Measurements from ENCODE around the gene BEAN1.

BEAN1 gene

GRCh38 chr16:66440970-66441369 lies 13.9 kb downstream of the BEAN1 start:
- DNase-seq (ENCODE audit: low read depth in 1 of 2, low spot score in 1 of 2) = no peak
- no peak for TF ChIP-seq GABPA (IDR thresholded peaks at IDR 0.05; ENCODE audit: low read depth)
- TF ChIP-seq POLR2AphosphoS5 (IDR thresholded peaks at IDR 0.05; ENCODE audit: low read depth) = no peak
- no peak for TF ChIP-seq CTCF (IDR thresholded peaks at IDR 0.05; ENCODE audit: insufficient read depth, low read length)
- TF ChIP-seq, protein P1, sequence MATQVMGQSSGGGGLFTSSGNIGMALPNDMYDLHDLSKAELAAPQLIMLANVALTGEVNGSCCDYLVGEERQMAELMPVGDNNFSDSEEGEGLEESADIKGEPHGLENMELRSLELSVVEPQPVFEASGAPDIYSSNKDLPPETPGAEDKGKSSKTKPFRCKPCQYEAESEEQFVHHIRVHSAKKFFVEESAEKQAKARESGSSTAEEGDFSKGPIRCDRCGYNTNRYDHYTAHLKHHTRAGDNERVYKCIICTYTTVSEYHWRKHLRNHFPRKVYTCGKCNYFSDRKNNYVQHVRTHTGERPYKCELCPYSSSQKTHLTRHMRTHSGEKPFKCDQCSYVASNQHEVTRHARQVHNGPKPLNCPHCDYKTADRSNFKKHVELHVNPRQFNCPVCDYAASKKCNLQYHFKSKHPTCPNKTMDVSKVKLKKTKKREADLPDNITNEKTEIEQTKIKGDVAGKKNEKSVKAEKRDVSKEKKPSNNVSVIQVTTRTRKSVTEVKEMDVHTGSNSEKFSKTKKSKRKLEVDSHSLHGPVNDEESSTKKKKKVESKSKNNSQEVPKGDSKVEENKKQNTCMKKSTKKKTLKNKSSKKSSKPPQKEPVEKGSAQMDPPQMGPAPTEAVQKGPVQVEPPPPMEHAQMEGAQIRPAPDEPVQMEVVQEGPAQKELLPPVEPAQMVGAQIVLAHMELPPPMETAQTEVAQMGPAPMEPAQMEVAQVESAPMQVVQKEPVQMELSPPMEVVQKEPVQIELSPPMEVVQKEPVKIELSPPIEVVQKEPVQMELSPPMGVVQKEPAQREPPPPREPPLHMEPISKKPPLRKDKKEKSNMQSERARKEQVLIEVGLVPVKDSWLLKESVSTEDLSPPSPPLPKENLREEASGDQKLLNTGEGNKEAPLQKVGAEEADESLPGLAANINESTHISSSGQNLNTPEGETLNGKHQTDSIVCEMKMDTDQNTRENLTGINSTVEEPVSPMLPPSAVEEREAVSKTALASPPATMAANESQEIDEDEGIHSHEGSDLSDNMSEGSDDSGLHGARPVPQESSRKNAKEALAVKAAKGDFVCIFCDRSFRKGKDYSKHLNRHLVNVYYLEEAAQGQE (IDR thresholded peaks at IDR 0.05; ENCODE audit: insufficient replicate concordance, low read depth) = no peak
- no peak for TF ChIP-seq SPI1 (IDR thresholded peaks at IDR 0.05; ENCODE audit: borderline replicate concordance, low read depth)
- H3K27me3 ChIP-seq (ENCODE audit: insufficient read depth, poor library complexity, severe bottlenecking) = peaks cover 2% of the 10 kb centered on the region
- H3K27ac ChIP-seq (replicated peaks) = no peak overlapping the region
- H3K4me3 ChIP-seq (replicated peaks; ENCODE audit: insufficient read depth, low read length) = no peak overlapping the region

- H3K27me3 ChIP-seq (ENCODE audit: insufficient read depth, poor library complexity, severe bottlenecking) = peaks cover 2% of the 10 kb centered on the region
- H3K27ac ChIP-seq (replicated peaks) = no peak overlapping the region
- no peak for DNase-seq (ENCODE audit: low read depth in 1 of 2, low spot score in 1 of 2)
- no peak for TF ChIP-seq SPI1 (IDR thresholded peaks at IDR 0.05; ENCODE audit: borderline replicate concordance, low read depth)
- TF ChIP-seq, protein P1 (IDR thresholded peaks at IDR 0.05; ENCODE audit: insufficient replicate concordance, low read depth) = no peak
- no peak for TF ChIP-seq POLR2AphosphoS5 (IDR thresholded peaks at IDR 0.05; ENCODE audit: low read depth)
- TF ChIP-seq GABPA (IDR thresholded peaks at IDR 0.05; ENCODE audit: low read depth) = no peak
- TF ChIP-seq CTCF (IDR thresholded peaks at IDR 0.05; ENCODE audit: insufficient read depth, low read length) = no peak
- no peak overlapping the region for H3K4me3 ChIP-seq (replicated peaks; ENCODE audit: insufficient read depth, low read length)
Measured at GRCh38 chr16:66441586-66442375, 14.7 kb downstream of the BEAN1 start.

GRCh38 chr16:66442502-66443268 lies 15.6 kb downstream of the BEAN1 start:
- H3K27ac ChIP-seq (replicated peaks) = no peak overlapping the region
- DNase-seq (ENCODE audit: low read depth in 1 of 2, low spot score in 1 of 2) = no peak
- no peak overlapping the region for H3K4me3 ChIP-seq (replicated peaks; ENCODE audit: insufficient read depth, low read length)
- peaks cover 2% of the 10 kb centered on the region for H3K27me3 ChIP-seq (ENCODE audit: insufficient read depth, poor library complexity, severe bottlenecking)
- TF ChIP-seq POLR2AphosphoS5 (IDR thresholded peaks at IDR 0.05; ENCODE audit: low read depth) = no peak
- TF ChIP-seq SPI1 (IDR thresholded peaks at IDR 0.05; ENCODE audit: borderline replicate concordance, low read depth) = no peak
- TF ChIP-seq, protein P1 (IDR thresholded peaks at IDR 0.05; ENCODE audit: insufficient replicate concordance, low read depth) = no peak
- TF ChIP-seq GABPA (IDR thresholded peaks at IDR 0.05; ENCODE audit: low read depth) = no peak
- TF ChIP-seq CTCF (IDR thresholded peaks at IDR 0.05; ENCODE audit: insufficient read depth, low read length) = no peak

Data from HL-60 (cell line).